ENCODE data around the gene TMTC2.

The TMTC2 gene

GRCh38 chr12:82682851-82683261 is 3.9 kb upstream of the TMTC2 start:
- DNase-seq = peak; percentile 39 to 45

- DNase-seq = peak; percentile 80 to 89
Observed at GRCh38 chr12:82685790-82686167, 927 bp upstream of the TMTC2 start.

GRCh38 chr12:82687021-82688011 is 610 bp downstream of the TMTC2 start:
- peak in 1 of 2 experiments; percentile 13 for DNase-seq

- peak; percentile 13 to 28 for DNase-seq
Observed at GRCh38 chr12:82688035-82688501, 1.4 kb downstream of the TMTC2 start.

- no peak for DNase-seq
Observed at GRCh38 chr12:82688596-82688995, 1.9 kb downstream of the TMTC2 start.

GRCh38 chr12:82690006-82690405 is 3.3 kb downstream of the TMTC2 start:
- DNase-seq = no peak

GRCh38 chr12:82691513-82691912 is 4.8 kb downstream of the TMTC2 start:
- DNase-seq = no peak

GRCh38 chr12:82694276-82694675 is 7.6 kb downstream of the TMTC2 start:
- DNase-seq = no peak

GRCh38 chr12:82694970-82695369 is 8.3 kb downstream of the TMTC2 start:
- no peak for DNase-seq

GRCh38 chr12:82695531-82695930 is 8.8 kb downstream of the TMTC2 start:
- no peak for DNase-seq

GRCh38 chr12:82696543-82696942 is 9.8 kb downstream of the TMTC2 start:
- no peak for DNase-seq

GRCh38 chr12:82698708-82699564 is 12.2 kb downstream of the TMTC2 start:
- no peak for DNase-seq

GRCh38 chr12:82705774-82706173 is 19.1 kb downstream of the TMTC2 start:
- DNase-seq = no peak

GRCh38 chr12:82708061-82708879 is 21.6 kb downstream of the TMTC2 start:
- DNase-seq = no peak

GRCh38 chr12:82709794-82710355 is 23.2 kb downstream of the TMTC2 start:
- DNase-seq = no peak

- no peak for DNase-seq
Observed at GRCh38 chr12:82710741-82711140, 24.0 kb downstream of the TMTC2 start.

- DNase-seq = no peak
Observed at GRCh38 chr12:82714427-82714826, 27.7 kb downstream of the TMTC2 start.

- DNase-seq = no peak
Observed at GRCh38 chr12:82721726-82722125, 35.0 kb downstream of the TMTC2 start.

GRCh38 chr12:82723093-82723492 is 36.4 kb downstream of the TMTC2 start:
- DNase-seq = no peak

- DNase-seq = no peak
Observed at GRCh38 chr12:82723891-82724290, 37.2 kb downstream of the TMTC2 start.

- DNase-seq = no peak
Observed at GRCh38 chr12:82725741-82726140, 39.0 kb downstream of the TMTC2 start.

GRCh38 chr12:82727886-82728285 is 41.2 kb downstream of the TMTC2 start:
- no peak for DNase-seq

Measured in AML-193 (cell line).